Measurements from ENCODE around the gene MOCS1. TPM values are rescaled to one million over a fixed set of nuclear protein-coding genes. Genes with fewer than 3 reads are reported as not detected.

MOCS1 gene
- total RNA-seq, 2 experiments from 2014 or later, result 0.51 to 0.76 TPM

- CTCF ChIA-PET, result interaction anchor here (1.0 kb wide), 1 partner anchor 39 kb away, joined by 3 read pairs; no protein-coding TSS in a partner anchor
- no peaks in the 10 kb centered on the region for H3K36me3 Mint-ChIP-seq
- POLR2A ChIA-PET, result no interaction called here
- H3K4me3 Mint-ChIP-seq, result no peak overlapping the region
- no peak for DNase-seq
- H3K27me3 Mint-ChIP-seq, result no peaks in the 10 kb centered on the region
- H3K9me3 Mint-ChIP-seq, result no peaks in the 10 kb centered on the region
- intact Hi-C loops (cut with micrococcal nuclease), result no loop called here
- H3K27ac Mint-ChIP-seq, result no peak overlapping the region
- H3K4me1 Mint-ChIP-seq (ENCODE audit: low read depth), result no peaks in the 10 kb centered on the region
Observed at GRCh38 chr6:39904946-39905639, 29.2 kb downstream of the MOCS1 start.

DNA sequence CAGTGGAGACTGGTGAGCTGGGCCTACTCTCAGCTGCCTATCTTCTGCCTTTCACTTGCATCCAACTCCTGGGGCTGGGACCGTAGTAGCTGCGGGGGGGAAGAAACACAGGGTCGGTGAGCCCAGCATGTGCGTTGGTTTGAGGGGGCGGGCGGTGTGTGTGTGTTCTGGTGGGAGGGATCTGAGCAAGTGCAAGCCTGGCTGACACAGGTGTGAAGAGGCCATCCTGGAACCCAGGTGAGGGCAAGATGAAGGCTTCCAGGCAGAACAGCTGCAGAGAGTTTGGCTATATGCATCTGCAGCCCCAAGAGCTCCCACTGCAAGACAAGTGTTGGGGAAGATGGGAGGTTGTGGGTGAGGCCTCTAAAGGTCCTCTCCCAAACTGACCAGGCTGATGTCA is 30.6 kb downstream of the MOCS1 start:
- Mint-ChIP-seq H3K27me3 (no peaks in the 10 kb centered on the region), H3K36me3 (no peaks in the 10 kb centered on the region), H3K4me3 (no peak overlapping the region), H3K9me3 (no peaks in the 10 kb centered on the region), H3K27ac (no peak overlapping the region), H3K4me1 (ENCODE audit: low read depth) (no peaks in the 10 kb centered on the region)
- CTCF ChIA-PET, result no interaction called here
- no peak for DNase-seq
- POLR2A ChIA-PET, result no interaction called here
- intact Hi-C loops (cut with micrococcal nuclease), result no loop called here

DNA sequence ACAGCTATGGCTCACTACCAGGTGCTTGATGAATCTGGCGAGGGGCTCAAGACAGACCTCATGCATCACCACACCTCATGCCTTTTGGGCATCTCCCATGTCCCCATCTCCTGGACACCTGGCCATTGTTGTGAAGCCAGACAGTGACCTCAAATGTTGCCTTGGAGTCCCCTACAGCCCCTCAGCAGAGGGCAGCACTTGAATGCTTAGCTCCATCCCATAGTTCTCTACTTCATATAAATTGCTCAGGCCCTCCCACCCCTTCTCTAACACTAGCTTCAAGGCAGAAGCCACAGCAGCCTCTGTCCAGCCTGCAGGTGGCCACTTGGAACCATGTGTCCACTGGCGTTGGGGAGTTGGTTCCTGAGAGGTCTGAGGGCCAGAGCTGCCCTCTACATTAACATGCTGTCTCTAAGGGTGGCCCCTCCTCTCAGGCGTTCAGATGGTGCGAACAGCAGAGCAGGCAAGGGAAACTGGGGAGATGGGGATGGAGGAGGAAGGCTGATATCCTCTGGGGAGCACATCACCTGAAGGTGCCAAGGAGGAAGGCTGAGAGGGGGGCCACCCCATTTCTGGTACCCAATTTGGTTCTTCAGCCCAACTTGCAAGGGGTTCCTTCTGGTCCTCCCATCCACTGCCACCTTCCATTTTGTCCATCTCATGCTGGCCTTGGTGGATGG is 31.3 kb downstream of the MOCS1 start:
- no peaks in the 10 kb centered on the region for H3K36me3 Mint-ChIP-seq
- ChIA-PET POLR2A (no interaction called here), CTCF (no interaction called here)
- H3K9me3 Mint-ChIP-seq, result no peaks in the 10 kb centered on the region
- H3K27me3 Mint-ChIP-seq, result no peaks in the 10 kb centered on the region
- no peak overlapping the region for H3K27ac Mint-ChIP-seq
- no peaks in the 10 kb centered on the region for H3K4me1 Mint-ChIP-seq (ENCODE audit: low read depth)
- no peak for DNase-seq
- intact Hi-C loops (cut with micrococcal nuclease), result no loop called here
- H3K4me3 Mint-ChIP-seq, result no peak overlapping the region

DNA sequence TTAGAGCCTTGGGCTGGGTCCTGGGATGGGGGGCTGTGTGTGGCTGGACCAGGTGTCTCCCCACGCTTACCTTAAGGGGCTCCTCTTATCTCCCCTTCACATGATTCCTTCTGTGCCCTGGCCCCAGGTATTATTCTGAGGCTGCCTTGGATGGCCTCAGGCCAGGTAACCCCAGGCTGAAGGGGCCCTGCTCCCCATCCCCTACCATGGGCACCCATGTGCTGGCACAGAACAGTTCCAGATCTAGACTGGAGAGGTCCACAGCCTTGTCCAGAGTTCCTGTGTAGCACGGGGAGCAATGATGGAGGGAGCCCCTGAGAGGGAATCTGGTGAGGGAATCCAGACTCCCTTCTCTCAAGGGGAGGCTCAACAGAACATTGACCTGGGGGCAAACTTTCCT is 32.1 kb downstream of the MOCS1 start:
- ChIA-PET POLR2A (no interaction called here), CTCF (no interaction called here)
- Mint-ChIP-seq H3K27me3 (peaks cover 2% of the 10 kb centered on the region), H3K4me1 (ENCODE audit: low read depth) (no peaks in the 10 kb centered on the region), H3K4me3 (no peak overlapping the region), H3K36me3 (no peaks in the 10 kb centered on the region), H3K9me3 (no peaks in the 10 kb centered on the region), H3K27ac (no peak overlapping the region)
- intact Hi-C loops (cut with micrococcal nuclease), result no loop called here
- no peak for DNase-seq

DNA sequence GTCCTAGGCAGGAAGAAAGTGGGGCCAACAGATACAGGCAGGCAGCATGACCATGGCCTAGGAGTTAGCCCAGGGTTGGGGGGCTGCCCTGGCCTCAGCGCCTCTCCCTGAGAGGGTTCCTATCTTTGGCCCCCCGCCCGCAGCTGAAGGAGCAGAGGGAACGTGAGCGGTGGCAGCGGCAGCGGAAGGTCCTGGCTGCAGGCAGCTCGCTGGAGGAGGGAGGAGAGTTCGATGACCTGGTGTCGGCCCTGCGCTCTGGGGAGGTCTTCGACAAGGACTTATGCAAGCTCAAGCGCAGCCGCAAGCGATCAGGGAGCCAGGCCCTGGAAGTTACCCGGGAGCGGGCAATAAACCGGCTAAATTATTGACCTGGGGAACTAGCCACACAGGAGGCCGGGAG is 32.6 kb downstream of the MOCS1 start:
- no peak for DNase-seq
- H3K4me3 Mint-ChIP-seq, result no peak overlapping the region
- no peaks in the 10 kb centered on the region for H3K4me1 Mint-ChIP-seq (ENCODE audit: low read depth)

DNA sequence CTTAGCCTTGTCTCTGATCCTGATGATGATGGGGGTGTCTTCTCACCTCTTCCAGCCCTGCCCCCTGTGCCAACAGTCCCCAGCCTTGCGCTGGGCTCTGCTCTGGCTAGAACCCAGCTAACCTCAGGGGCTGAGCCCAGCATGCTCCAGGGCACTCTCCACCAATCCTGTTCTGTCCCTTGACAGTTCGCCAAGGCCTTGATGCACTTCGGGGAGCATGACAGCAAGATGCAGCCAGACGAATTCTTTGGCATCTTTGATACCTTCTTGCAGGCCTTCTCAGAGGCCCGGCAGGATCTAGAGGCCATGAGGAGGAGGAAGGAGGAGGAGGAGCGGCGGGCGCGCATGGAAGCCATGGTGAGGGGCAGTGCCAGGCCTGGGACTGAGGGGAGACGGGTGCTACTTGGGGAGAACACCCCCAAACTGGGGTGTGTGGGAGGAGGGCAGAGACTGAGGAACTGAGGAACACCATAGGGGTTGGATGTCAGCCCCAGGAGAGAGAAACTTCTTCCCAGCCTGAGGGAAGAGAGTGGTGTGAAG is 33.1 kb downstream of the MOCS1 start:
- Mint-ChIP-seq H3K27me3 (peaks cover 3% of the 10 kb centered on the region), H3K4me1 (ENCODE audit: low read depth) (no peaks in the 10 kb centered on the region), H3K36me3 (no peaks in the 10 kb centered on the region), H3K9me3 (no peaks in the 10 kb centered on the region), H3K4me3 (no peak overlapping the region), H3K27ac (no peak overlapping the region)
- DNase-seq, result no peak
- POLR2A ChIA-PET, result no interaction called here
- intact Hi-C loops (cut with micrococcal nuclease), result no loop called here
- CTCF ChIA-PET, result no interaction called here

More for the DNA sequence above, 32.6 kb downstream of the MOCS1 start:
- ChIA-PET CTCF (no interaction called here), POLR2A (no interaction called here)
- H3K27me3 Mint-ChIP-seq, result peaks cover 3% of the 10 kb centered on the region
- intact Hi-C loops (cut with micrococcal nuclease), result no loop called here
- no peaks in the 10 kb centered on the region for H3K36me3 Mint-ChIP-seq
- H3K27ac Mint-ChIP-seq, result no peak overlapping the region
- H3K9me3 Mint-ChIP-seq, result no peaks in the 10 kb centered on the region

DNA sequence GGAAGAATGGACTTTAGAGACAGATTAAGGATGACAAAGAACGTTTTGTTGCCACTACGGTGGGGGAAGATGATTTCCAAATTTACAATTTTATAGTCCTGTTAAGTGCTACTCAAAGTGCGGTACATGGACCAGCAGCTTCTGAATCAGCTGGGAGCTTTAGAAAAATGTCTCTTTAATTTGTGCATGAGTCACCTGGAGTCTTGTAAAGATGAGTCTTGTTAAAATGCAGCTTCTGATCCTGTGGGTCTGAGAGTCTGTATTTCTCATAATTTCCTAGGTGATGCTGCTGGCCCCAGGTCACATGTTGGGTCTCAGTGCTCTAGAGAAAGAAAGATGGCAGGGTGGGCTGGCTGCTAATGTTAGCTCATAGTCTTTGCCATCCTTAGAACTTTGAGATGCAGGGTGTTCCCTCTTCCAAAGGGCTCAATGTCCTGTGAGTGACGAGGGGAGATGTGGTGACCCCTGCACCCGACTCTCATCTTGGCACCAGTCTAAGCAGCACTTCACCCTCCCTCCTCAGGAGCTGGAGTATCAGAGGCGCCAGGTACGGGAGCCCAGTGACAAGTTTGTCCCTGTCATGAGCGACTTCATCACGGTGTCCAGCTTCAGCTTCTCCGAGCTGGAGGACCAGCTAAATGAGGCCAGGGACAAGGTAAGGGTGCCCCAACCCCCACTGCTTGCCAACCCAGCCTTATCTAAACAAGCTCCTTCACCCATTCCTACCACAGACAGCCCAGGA is 34.5 kb downstream of the MOCS1 start:
- H3K36me3 Mint-ChIP-seq, result no peaks in the 10 kb centered on the region
- POLR2A ChIA-PET, result no interaction called here
- CTCF ChIA-PET, result no interaction called here
- DNase-seq, result no peak
- no peak overlapping the region for H3K27ac Mint-ChIP-seq
- intact Hi-C loops (cut with micrococcal nuclease), result no loop called here
- no peaks in the 10 kb centered on the region for H3K9me3 Mint-ChIP-seq
- no peaks in the 10 kb centered on the region for H3K4me1 Mint-ChIP-seq (ENCODE audit: low read depth)
- H3K27me3 Mint-ChIP-seq, result peaks cover 3% of the 10 kb centered on the region
- H3K4me3 Mint-ChIP-seq, result no peak overlapping the region

DNA sequence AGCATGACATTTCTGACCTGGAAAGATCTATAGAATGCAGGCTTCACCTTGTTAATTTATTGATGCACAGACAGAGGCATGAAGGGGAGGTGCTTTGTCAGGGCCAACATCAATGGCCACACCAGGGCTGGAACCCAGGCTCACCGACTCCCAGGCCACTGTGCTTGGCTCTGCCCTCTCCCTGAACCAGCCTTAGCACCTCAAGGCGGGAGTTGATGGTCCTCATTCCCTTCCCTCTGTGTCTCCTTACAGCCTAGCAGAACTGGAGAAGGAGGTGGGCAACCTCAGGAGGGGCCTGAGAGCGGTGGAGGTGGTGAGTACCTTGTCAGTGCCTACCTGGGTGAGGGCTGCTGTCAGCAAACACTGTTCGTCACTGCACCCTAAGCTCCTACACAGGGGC is 35.6 kb downstream of the MOCS1 start:
- Mint-ChIP-seq H3K27me3 (peaks cover 3% of the 10 kb centered on the region), H3K4me3 (no peak overlapping the region), H3K36me3 (no peaks in the 10 kb centered on the region), H3K9me3 (no peaks in the 10 kb centered on the region), H3K27ac (no peak overlapping the region), H3K4me1 (ENCODE audit: low read depth) (no peaks in the 10 kb centered on the region)
- DNase-seq, result no peak
- intact Hi-C loops (cut with micrococcal nuclease), result no loop called here
- CTCF ChIA-PET, result no interaction called here
- POLR2A ChIA-PET, result no interaction called here

DNA sequence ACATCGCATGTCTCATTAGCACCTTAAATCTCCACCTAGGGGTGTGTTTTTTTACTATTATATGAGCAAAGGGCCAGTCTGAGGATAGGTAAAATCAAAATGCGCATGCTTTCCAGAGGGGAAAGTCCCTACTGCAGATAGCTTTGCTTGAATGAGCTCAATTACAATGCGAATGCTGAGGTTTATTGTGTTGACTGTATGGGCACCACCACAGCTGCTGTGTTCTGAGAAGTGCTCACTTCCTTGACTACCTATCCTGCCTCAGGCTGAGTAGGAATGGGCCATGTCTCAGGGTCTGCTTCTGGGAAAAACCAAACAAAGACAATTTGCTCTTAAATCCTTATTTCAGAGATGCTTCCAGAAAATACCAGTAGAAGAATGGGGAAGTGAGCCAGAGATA is 36.6 kb downstream of the MOCS1 start:
- Mint-ChIP-seq H3K9me3 (no peaks in the 10 kb centered on the region), H3K27me3 (peaks cover 3% of the 10 kb centered on the region), H3K36me3 (no peaks in the 10 kb centered on the region), H3K27ac (no peak overlapping the region), H3K4me3 (no peak overlapping the region), H3K4me1 (ENCODE audit: low read depth) (no peaks in the 10 kb centered on the region)
- CTCF ChIA-PET, result no interaction called here
- DNase-seq, result no peak
- intact Hi-C loops (cut with micrococcal nuclease), result no loop called here
- POLR2A ChIA-PET, result no interaction called here

DNA sequence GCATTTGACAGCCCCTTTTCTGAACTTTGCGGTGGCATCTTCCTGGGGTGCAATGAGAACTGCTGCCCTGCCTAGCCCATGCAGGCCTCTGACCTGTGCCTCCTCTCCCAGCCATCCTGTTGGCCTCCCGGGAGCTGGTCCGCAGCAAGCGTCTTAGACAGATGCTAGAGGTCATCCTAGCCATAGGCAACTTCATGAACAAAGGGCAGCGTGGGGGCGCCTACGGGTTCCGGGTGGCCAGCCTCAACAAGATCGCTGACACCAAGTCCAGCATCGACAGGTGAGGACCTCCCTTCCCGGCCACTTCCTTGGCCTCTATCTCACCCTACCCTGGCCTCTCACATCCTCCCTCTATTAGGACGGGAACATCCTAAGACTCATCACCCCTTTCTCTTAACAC is 37.6 kb downstream of the MOCS1 start:
- Mint-ChIP-seq H3K4me1 (ENCODE audit: low read depth) (no peaks in the 10 kb centered on the region), H3K9me3 (no peaks in the 10 kb centered on the region), H3K36me3 (no peaks in the 10 kb centered on the region), H3K4me3 (no peak overlapping the region), H3K27ac (no peak overlapping the region), H3K27me3 (peaks cover 3% of the 10 kb centered on the region)
- no peak for DNase-seq
- ChIA-PET CTCF (no interaction called here), POLR2A (no interaction called here)
- intact Hi-C loops (cut with micrococcal nuclease), result no loop called here

DNA sequence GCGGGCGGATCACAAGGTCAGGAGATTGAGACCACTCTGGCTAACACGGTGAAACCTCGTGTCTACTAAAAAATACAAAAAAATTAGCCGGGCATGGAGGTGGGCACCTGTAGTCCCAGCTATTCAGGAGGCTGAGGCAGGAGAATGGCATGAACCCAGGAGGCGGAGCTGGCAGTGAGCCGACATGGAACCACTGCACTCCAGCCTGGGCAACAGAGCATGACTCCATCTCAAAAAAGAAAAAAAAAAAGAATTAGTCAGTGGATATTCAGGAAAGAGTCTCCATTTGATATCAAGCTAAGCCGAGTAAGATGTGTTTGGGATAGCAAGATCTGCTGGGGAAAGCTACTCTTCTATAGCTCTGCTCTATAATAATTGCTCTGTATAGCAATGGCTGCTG is 41.0 kb downstream of the MOCS1 start:
- H3K9me3 Mint-ChIP-seq, result no peaks in the 10 kb centered on the region

GRCh38 chr6:39892490-39893129 is 41.7 kb downstream of the MOCS1 start:
- Mint-ChIP-seq H3K27ac (no peak overlapping the region), H3K27me3 (peaks cover 3% of the 10 kb centered on the region), H3K4me1 (ENCODE audit: low read depth) (no peaks in the 10 kb centered on the region), H3K4me3 (no peak overlapping the region), H3K36me3 (no peaks in the 10 kb centered on the region), H3K9me3 (no peaks in the 10 kb centered on the region)
- POLR2A ChIA-PET, result no interaction called here
- intact Hi-C loops (cut with micrococcal nuclease), result no loop called here
- DNase-seq, result peak; percentile 31
- CTCF ChIA-PET, result interaction anchor here (1.3 kb wide), 1 partner anchor 546 kb away, joined by 4 read pairs; no protein-coding TSS in a partner anchor

More for the DNA sequence above, 41.0 kb downstream of the MOCS1 start:
- no peaks in the 10 kb centered on the region for H3K36me3 Mint-ChIP-seq
- H3K4me1 Mint-ChIP-seq (ENCODE audit: low read depth), result no peaks in the 10 kb centered on the region
- H3K4me3 Mint-ChIP-seq, result no peak overlapping the region
- DNase-seq, result no peak
- H3K27me3 Mint-ChIP-seq, result peaks cover 3% of the 10 kb centered on the region
- POLR2A ChIA-PET, result no interaction called here
- intact Hi-C loops (cut with micrococcal nuclease), result no loop called here
- no peak overlapping the region for H3K27ac Mint-ChIP-seq
- CTCF ChIA-PET, result interaction anchor here (1.0 to 1.3 kb wide), 2 partner anchors 30 to 546 kb away, joined by 3 to 4 read pairs; no protein-coding TSS in a partner anchor
